NCI-H187 (cell line): ENCODE results near the gene DPF1.
A peak's percentile ranks its signal among the peaks of the same experiment; 100 is the strongest.
"Not testable (repeated sequence)": the region's sequence is repeated elsewhere in the genome, so short reads cannot be mapped to it uniquely, and the experiment has no call there.

Experiments
- DNase-seq, 2 experiments: peaks; one replicate each; lab custom pipeline; 2025; lab: John Stamatoyannopoulos, UW

DPF1 gene

GRCh38 chr19:38250821-38251563 is 27.0 kb upstream of the DPF1 start:
- DNase-seq: no peak

GRCh38 chr19:38250428-38250820 is 26.4 kb upstream of the DPF1 start:
- DNase-seq: no peak

- DNase-seq: no peak
Measured at GRCh38 chr19:38248421-38248820, 24.4 kb upstream of the DPF1 start.

- DNase-seq: no peak
Measured at GRCh38 chr19:38247734-38248268, 23.8 kb upstream of the DPF1 start.

- DNase-seq: no peak
Measured at GRCh38 chr19:38247126-38247525, 23.1 kb upstream of the DPF1 start.

- no peak for DNase-seq
Measured at GRCh38 chr19:38245826-38246498, 21.9 kb upstream of the DPF1 start.

- no peak for DNase-seq
Measured at GRCh38 chr19:38243279-38243673, 19.3 kb upstream of the DPF1 start.

- no peak for DNase-seq
Measured at GRCh38 chr19:38239816-38240215, 15.8 kb upstream of the DPF1 start.

- no peak for DNase-seq
Measured at GRCh38 chr19:38234615-38235014, 10.6 kb upstream of the DPF1 start.

GRCh38 chr19:38233740-38234251 is 9.8 kb upstream of the DPF1 start:
- peak; percentile 16 to 46 for DNase-seq

GRCh38 chr19:38231918-38232317 is 7.9 kb upstream of the DPF1 start:
- no peak for DNase-seq

- DNase-seq: not testable (repeated sequence)
Measured at GRCh38 chr19:38230506-38231133, 6.6 kb upstream of the DPF1 start.

- peak; percentile 75 to 91 for DNase-seq
Measured at GRCh38 chr19:38229585-38230073, 5.6 kb upstream of the DPF1 start.

- DNase-seq: peak in 1 of 2 experiments; percentile 48
Measured at GRCh38 chr19:38228491-38229439, 4.7 kb upstream of the DPF1 start.

GRCh38 chr19:38228005-38228377 is 4.0 kb upstream of the DPF1 start:
- no peak for DNase-seq

GRCh38 chr19:38227287-38228004 is 3.4 kb upstream of the DPF1 start:
- no peak for DNase-seq

- not testable (repeated sequence) for DNase-seq
Measured at GRCh38 chr19:38224863-38225218, 819 bp upstream of the DPF1 start.

- no peak for DNase-seq
Measured at GRCh38 chr19:38223617-38224013, 407 bp downstream of the DPF1 start.

GRCh38 chr19:38223119-38223523 is 901 bp downstream of the DPF1 start:
- DNase-seq: no peak

GRCh38 chr19:38221919-38222830 is 1.8 kb downstream of the DPF1 start:
- DNase-seq: no peak
